Activated CD8-positive, alpha-beta T cell treated with anti-CD3 and anti-CD28 coated beads for 36 hours (primary cell): Measurements from ENCODE around the gene TNS2. TPM values are rescaled to one million over a fixed set of nuclear protein-coding genes. Genes with fewer than 3 reads are reported as not detected.
A peak's percentile ranks its signal among the peaks of the same experiment; 100 is the strongest.

Experiments used
- ATAC-seq: fragments of 200-7000 bp; cut with Tn5 transposase; one replicate; pipeline ENCODE4 v1.10.0; 2021; ENCODE audit warnings: mild to moderate bottlenecking, moderate library complexity
- CTCF ChIA-PET: fragments of 350-600 bp; sonication (Branson Sonifier 250); formaldehyde crosslinking; loops from one replicate; lab custom pipeline; 2021; ENCODE audit warnings: antibody characterized with exemption; lab: Charles Lee
- POLR2A ChIA-PET: fragments of 350-600 bp; sonication (Branson Sonifier 250); formaldehyde crosslinking; loops from one replicate; lab custom pipeline; 2021; ENCODE audit warnings: antibody characterized with exemption; lab: Charles Lee
- DNase-seq: peaks from one replicate; pipeline ENCODE4 v3.0.0-alpha.2; 2020
- H3K27ac Mint-ChIP-seq: one replicate; pipeline ENCODE4 v1.8.0; 2021; ENCODE audit warnings: mild to moderate bottlenecking, mixed read lengths
- H3K27me3 Mint-ChIP-seq: one replicate; pipeline ENCODE4 v1.8.0; 2021; ENCODE audit warnings: mixed read lengths
- H3K36me3 Mint-ChIP-seq: one replicate; pipeline ENCODE4 v1.8.0; 2021; ENCODE audit warnings: low read depth, mixed read lengths
- H3K4me1 Mint-ChIP-seq: one replicate; pipeline ENCODE4 v1.8.0; 2021; ENCODE audit warnings: low read depth, mixed read lengths
- H3K4me3 Mint-ChIP-seq: one replicate; pipeline ENCODE4 v1.8.0; 2021; ENCODE audit warnings: mild to moderate bottlenecking, moderate library complexity, mixed read lengths
- H3K9me3 Mint-ChIP-seq: one replicate; pipeline ENCODE4 v1.8.0; 2021; ENCODE audit warnings: mixed read lengths
- intact Hi-C: fragments of 100-400 bp; cut with micrococcal nuclease; formaldehyde crosslinking; loops from one replicate; pipeline ENCODE4 v1.10.0; 2022
- total RNA-seq, 2 experiments: library from RNA; stranded (reverse); gene quantifications; one replicate each; pipeline ENCODE4 v1.2.3, GENCODE V29; 2021
- TF ChIP-seq, protein P1 (sequence below): fragments of 200-600 bp; IDR thresholded peaks from one replicate; pipeline ENCODE4 v1.8.0; 2022; ENCODE audit warnings: antibody characterized with exemption, mild to moderate bottlenecking

Gene TNS2
- total RNA-seq, 2 experiments from 2014 or later, result 1.1 to 1.6 TPM

DNA sequence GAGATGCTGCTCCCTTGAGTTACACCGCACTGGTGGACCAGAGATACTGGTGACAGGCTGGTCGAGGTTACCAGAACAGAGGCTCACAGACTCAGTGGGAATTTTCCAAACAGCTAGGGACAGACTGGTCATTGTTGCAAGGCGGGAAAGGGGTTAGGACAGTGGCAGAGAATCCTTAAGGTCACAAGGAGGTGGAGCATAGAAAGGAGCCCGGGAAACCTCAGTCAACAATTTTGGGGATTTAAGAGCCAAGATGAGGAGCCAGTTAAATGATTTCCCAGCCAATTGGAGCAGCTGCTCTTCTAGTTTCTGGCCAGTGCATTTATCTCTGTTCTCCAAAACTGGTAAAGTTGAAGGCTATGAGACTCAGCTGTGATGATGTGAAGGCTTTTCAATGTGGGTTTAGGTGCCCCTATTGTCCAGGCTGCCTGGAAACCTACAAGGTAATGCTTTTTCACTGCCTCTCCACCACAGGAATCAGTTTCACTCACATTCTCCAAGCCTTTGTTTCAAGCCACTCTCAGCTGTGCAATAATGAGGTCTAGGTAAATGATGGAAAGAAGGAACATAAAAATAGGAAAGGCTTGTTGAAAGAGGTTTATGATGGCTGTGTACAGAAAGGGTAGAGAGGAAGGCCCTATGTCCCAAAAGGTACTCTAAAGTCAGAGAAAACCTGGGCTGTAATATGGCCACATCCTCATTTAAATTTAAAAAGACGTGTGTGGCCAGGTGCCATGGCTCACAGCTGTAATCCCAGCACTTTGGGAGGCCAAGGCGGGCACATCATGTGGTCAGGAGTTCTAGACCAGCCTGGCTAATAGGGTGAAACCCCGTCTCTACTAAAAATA lies 7.0 kb upstream of the TNS2 start:
- Mint-ChIP-seq H3K4me3 (no peak overlapping the region), H3K36me3 (peaks cover 29% of the 10 kb centered on the region), H3K4me1 (peaks cover 20% of the 10 kb centered on the region), H3K27ac (no peak overlapping the region), H3K9me3 (no peaks in the 10 kb centered on the region), H3K27me3 (no peaks in the 10 kb centered on the region)
- POLR2A ChIA-PET, result interaction anchor here (0.8 to 4.7 kb wide), 6 partner anchors 9 to 60 kb away, joined by 3 to 29 read pairs (median 4); partner anchors contain the start of gene EIF4B
- DNase-seq, result no peak
- ATAC-seq, result no peak
- TF ChIP-seq, protein P1, sequence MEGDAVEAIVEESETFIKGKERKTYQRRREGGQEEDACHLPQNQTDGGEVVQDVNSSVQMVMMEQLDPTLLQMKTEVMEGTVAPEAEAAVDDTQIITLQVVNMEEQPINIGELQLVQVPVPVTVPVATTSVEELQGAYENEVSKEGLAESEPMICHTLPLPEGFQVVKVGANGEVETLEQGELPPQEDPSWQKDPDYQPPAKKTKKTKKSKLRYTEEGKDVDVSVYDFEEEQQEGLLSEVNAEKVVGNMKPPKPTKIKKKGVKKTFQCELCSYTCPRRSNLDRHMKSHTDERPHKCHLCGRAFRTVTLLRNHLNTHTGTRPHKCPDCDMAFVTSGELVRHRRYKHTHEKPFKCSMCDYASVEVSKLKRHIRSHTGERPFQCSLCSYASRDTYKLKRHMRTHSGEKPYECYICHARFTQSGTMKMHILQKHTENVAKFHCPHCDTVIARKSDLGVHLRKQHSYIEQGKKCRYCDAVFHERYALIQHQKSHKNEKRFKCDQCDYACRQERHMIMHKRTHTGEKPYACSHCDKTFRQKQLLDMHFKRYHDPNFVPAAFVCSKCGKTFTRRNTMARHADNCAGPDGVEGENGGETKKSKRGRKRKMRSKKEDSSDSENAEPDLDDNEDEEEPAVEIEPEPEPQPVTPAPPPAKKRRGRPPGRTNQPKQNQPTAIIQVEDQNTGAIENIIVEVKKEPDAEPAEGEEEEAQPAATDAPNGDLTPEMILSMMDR, result no peak
- intact Hi-C loops, result no loop called here
- CTCF ChIA-PET, result interaction anchor here (1.8 to 4.1 kb wide), 2 partner anchors 10 to 11 kb away, joined by 5 to 25 read pairs; no protein-coding TSS in a partner anchor

DNA sequence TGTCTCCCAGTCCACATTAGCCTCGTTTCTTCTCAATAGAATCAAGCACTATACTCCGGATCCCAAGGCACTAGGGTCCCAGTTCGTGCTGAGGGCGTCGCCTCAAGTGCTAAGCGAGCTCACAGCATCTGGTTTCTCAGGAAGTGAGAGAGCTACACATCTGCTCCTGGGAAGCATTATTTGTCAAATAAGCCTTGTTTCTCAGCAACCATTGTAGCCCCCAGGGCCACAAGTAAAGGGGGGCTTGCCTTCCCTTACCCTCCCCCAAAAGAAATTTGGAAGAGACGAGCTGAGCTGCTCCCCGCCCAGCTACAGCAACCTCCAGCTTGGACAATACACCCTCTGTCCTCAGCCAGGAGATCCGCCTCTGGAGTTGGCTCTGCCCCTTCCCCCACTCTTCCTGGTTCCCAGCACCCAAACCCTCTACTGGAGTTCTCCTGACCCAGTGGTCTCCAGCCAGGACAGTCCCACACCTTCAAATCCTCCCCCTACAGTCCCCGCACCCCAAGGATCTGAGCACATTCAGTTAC lies 5.7 kb upstream of the TNS2 start:
- Mint-ChIP-seq H3K4me3 (no peak overlapping the region), H3K27me3 (no peaks in the 10 kb centered on the region), H3K36me3 (peaks cover 19% of the 10 kb centered on the region), H3K27ac (no peak overlapping the region), H3K4me1 (peaks cover 22% of the 10 kb centered on the region), H3K9me3 (no peaks in the 10 kb centered on the region)
- no peak for DNase-seq
- ChIA-PET POLR2A (interaction anchor here (1.0 to 4.7 kb wide), 6 partner anchors 10 to 980 kb away, joined by 4 to 29 read pairs (median 6); no protein-coding TSS in a partner anchor), CTCF (interaction anchor here (1.1 to 4.1 kb wide), 5 partner anchors 9 to 55 kb away, joined by 3 to 25 read pairs (median 5); no protein-coding TSS in a partner anchor)
- intact Hi-C loops, result no loop called here
- no peak for ATAC-seq
- TF ChIP-seq, protein P1, result no peak

- Mint-ChIP-seq H3K27ac (no peak overlapping the region), H3K9me3 (no peaks in the 10 kb centered on the region), H3K4me3 (peak overlapping the region; percentile 19), H3K36me3 (peaks cover 11% of the 10 kb centered on the region), H3K27me3 (no peaks in the 10 kb centered on the region), H3K4me1 (peaks cover 27% of the 10 kb centered on the region)
- TF ChIP-seq, protein P1, result no peak
- intact Hi-C loops, result no loop called here
- no peak for DNase-seq
- no peak for ATAC-seq
- CTCF ChIA-PET, result interaction anchor here (1.1 to 4.1 kb wide), 10 partner anchors 7 to 276 kb away, joined by 3 to 25 read pairs (median 5); partner anchors contain the start of gene AAAS
- POLR2A ChIA-PET, result interaction anchor here (0.8 to 4.7 kb wide), 8 partner anchors 14 to 981 kb away, joined by 3 to 29 read pairs (median 6); partner anchors contain the start of gene SPRYD3
Observed at GRCh38 chr12:53044896-53045695, 4.8 kb upstream of the TNS2 start.

DNA sequence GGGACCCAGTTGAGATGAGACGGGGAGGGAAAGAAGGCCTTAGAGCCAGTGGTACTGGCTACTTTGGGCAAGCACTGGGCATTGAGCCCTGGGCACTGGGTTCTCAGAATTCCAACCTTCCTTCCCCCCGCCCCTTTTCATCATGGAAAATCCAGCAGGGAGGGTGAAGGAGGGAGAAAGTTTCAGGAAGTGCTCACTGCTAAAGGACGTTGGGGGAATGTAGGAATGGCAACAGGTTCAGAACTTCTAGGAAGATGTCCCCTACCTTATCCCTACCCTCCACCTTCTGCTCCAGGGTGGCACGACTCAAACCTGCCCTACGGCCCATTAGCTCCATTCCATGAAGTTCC lies 4.2 kb upstream of the TNS2 start:
- no peaks in the 10 kb centered on the region for H3K9me3 Mint-ChIP-seq
- no peak for ATAC-seq
- H3K4me3 Mint-ChIP-seq, result peak overlapping the region; percentile 85
- DNase-seq, result no peak
- H3K36me3 Mint-ChIP-seq, result peaks cover 9% of the 10 kb centered on the region
- peaks cover 27% of the 10 kb centered on the region for H3K4me1 Mint-ChIP-seq
- CTCF ChIA-PET, result interaction anchor here (1.0 to 2.7 kb wide), 7 partner anchors 8 to 275 kb away, joined by 3 to 21 read pairs (median 4); partner anchors contain the start of gene AAAS
- H3K27me3 Mint-ChIP-seq, result no peaks in the 10 kb centered on the region
- POLR2A ChIA-PET, result interaction anchor here (0.8 to 4.7 kb wide), 6 partner anchors 8 to 39 kb away, joined by 3 to 29 read pairs (median 5); partner anchors contain the start of gene SPRYD3
- H3K27ac Mint-ChIP-seq, result no peak overlapping the region
- intact Hi-C loops, result no loop called here
- TF ChIP-seq, protein P1, result no peak
